A549 (cell line): ENCODE measurements around the gene NEDD4L. TPM values are rescaled to one million over a fixed set of nuclear protein-coding genes. Genes with fewer than 3 reads are reported as not detected.

ENCODE experiments used
- ATAC-seq, 2 experiments: fragments of 200-7000 bp in 1 of 2; fragments of >200 bp in 1 of 2; cut with Nextera tagmentation in 1 of 2; cut with Tn5 transposase in 1 of 2; 3 replicates each; pipeline versions ENCODE4 v1.8.0 to v1.9.1; 2018 to 2020; ENCODE audit warnings: mild to moderate bottlenecking in 1 of 2, moderate library complexity in 1 of 2
- CTCF ChIA-PET: fragments of 300-600 bp; sonication (Branson Sonifier 250); formaldehyde crosslinking; extraction: SDS; loops from one replicate; lab custom pipeline; 2021; ENCODE audit warnings: antibody characterized with exemption, inconsistent platforms; lab: Yijun Ruan, JAX
- POLR2A ChIA-PET: fragments of 350-600 bp; formaldehyde crosslinking; extraction: SDS; loops from one replicate; lab custom pipeline; 2021; ENCODE audit warnings: antibody characterized with exemption, inconsistent platforms; lab: Yijun Ruan, JAX
- DNase-seq, 2 experiments: peaks; one replicate each; pipeline versions ENCODE4 v3.0.0 to v3.0.0-alpha.2; 2011 to 2016; ENCODE audit warnings: low read depth in 1 of 2, low spot score in 1 of 2
- FAIRE-seq: peaks from 2 replicates; lab custom pipeline; 2011; peaks lifted over from hg19 to GRCh38; lab: Jason Lieb, UNC
- H3K27ac ChIP-seq, 2 experiments: fragments of >200 bp; sonication (Bioruptor Twin); formaldehyde crosslinking; 3 replicates each; pipeline ENCODE4 v1.5.1; 2016 to 2017
- H3K4me1 ChIP-seq: fragments of >200 bp; sonication (Bioruptor Twin); formaldehyde crosslinking; 3 replicates; pipeline ENCODE4 v1.6.1; 2016
- H3K4me2 ChIP-seq: fragments of >200 bp; sonication (Bioruptor Twin); formaldehyde crosslinking; 3 replicates; pipeline ENCODE4 v1.6.1; 2016
- H3K4me3 ChIP-seq: fragments of >200 bp; sonication (Bioruptor Twin); formaldehyde crosslinking; 3 replicates; pipeline ENCODE4 v1.5.1; 2016
- H3K9me3 ChIP-seq: fragments of >200 bp; sonication (Bioruptor Twin); formaldehyde crosslinking; 3 replicates; pipeline ENCODE4 v1.6.1; 2016
- CEBPB ChIP-seq, 2 experiments: fragments of >200 bp in 1 of 2; sonication (Bioruptor Twin) in 1 of 2; formaldehyde crosslinking in 1 of 2; IDR thresholded peaks; 2 replicates each; pipeline ENCODE4 v1.6.1; 2012 to 2016
- CHD4 ChIP-seq: fragments of 200-600 bp; sonication (generic); IDR thresholded peaks from 2 replicates; pipeline ENCODE4 v1.6.1; 2016; ENCODE audit warnings: antibody characterized with exemption, mild to moderate bottlenecking, borderline replicate concordance
- EP300 ChIP-seq, 2 experiments: fragments of >200 bp; sonication (Bioruptor Twin); formaldehyde crosslinking; IDR thresholded peaks; 2 replicates in 1 of 2; 3 replicates in 1 of 2; pipeline ENCODE4 v1.6.1; 2016 to 2017
- ESRRA ChIP-seq: fragments of 150-350 bp; IDR thresholded peaks from 2 replicates; pipeline ENCODE4 v1.6.1; 2014; ENCODE audit warnings: mild to moderate bottlenecking, low read length, borderline replicate concordance
- FOSL2 ChIP-seq, 2 experiments: fragments of 450-650 bp in 1 of 2; fragments of >200 bp in 1 of 2; sonication (Bioruptor Twin) in 1 of 2; formaldehyde crosslinking; IDR thresholded peaks; 2 replicates each; pipeline versions ENCODE4 v1.5.0 to v1.6.1; 2016 to 2020; ENCODE audit warnings: mild to moderate bottlenecking in 1 of 2, moderate library complexity in 1 of 2
- HOXB5 ChIP-seq: fragments of 250-450 bp; sonication (Bioruptor Pico); IDR thresholded peaks from 2 replicates; pipeline ENCODE4 v1.5.0; 2020; ENCODE audit warnings: mild to moderate bottlenecking, moderate library complexity
- JUN ChIP-seq, 2 experiments: fragments of >200 bp; sonication (Bioruptor Twin); formaldehyde crosslinking; IDR thresholded peaks; 2 replicates in 1 of 2; 3 replicates in 1 of 2; pipeline ENCODE4 v1.6.1; 2016 to 2017
- JUNB ChIP-seq: fragments of >200 bp; sonication (Bioruptor Twin); formaldehyde crosslinking; IDR thresholded peaks from 2 replicates; pipeline ENCODE4 v1.6.1; 2016
- PHF8 ChIP-seq: fragments of 200-600 bp; sonication (generic); IDR thresholded peaks from 2 replicates; pipeline ENCODE4 v1.6.1; 2016; ENCODE audit warnings: low read depth, mild to moderate bottlenecking, antibody characterized with exemption, moderate library complexity, borderline replicate concordance
- RARB ChIP-seq: fragments of 250-450 bp; sonication (Bioruptor Pico); IDR thresholded peaks from 2 replicates; pipeline ENCODE4 v1.8.0; 2021; ENCODE audit warnings: mild to moderate bottlenecking, moderate library complexity
- RCOR1 ChIP-seq: fragments of 150-350 bp; IDR thresholded peaks from 2 replicates; pipeline ENCODE4 v1.6.1; 2014; ENCODE audit warnings: antibody characterized with exemption, low read length, low read depth
- RFX5 ChIP-seq: fragments of 450-650 bp; IDR thresholded peaks from 2 replicates; pipeline ENCODE4 v1.7.1; 2014; ENCODE audit warnings: antibody characterized with exemption, mild to moderate bottlenecking, moderate library complexity
- RNF2 ChIP-seq: fragments of 200-600 bp; sonication (generic); IDR thresholded peaks from 2 replicates; pipeline ENCODE4 v1.6.1; 2016; ENCODE audit warnings: low read depth, mild to moderate bottlenecking, antibody characterized with exemption, moderate library complexity, borderline replicate concordance
- WGBS: methylation state at CpG from one replicate; pipeline ENCODE4 v1.1.6; 2017; ENCODE audit errors: missing lambda C conversion rate; 5-methylcytosine and 5-hydroxymethylcytosine counted together
- polyA plus RNA-seq, 4 experiments: library from polyadenylated mRNA; depleted of rRNA in 3 of 4; stranded (reverse); fragments of >200 nt; fragmentation: RNase III in 1 of 4; extraction: RNeasy Plus Mini Kit Qiagen cat#74134 plus additional on column Dnase treatment in 1 of 4; gene quantifications; 2 replicates in 3 of 4; 3 replicates in 1 of 4; pipeline ENCODE4 v1.2.3, GENCODE V29; 2011 to 2017
- TF ChIP-seq, protein P1 (sequence below): fragments of >200 bp; sonication (Bioruptor Twin); formaldehyde crosslinking; IDR thresholded peaks from 2 replicates; pipeline ENCODE4 v1.6.1; 2016
- TF ChIP-seq, protein P2 (sequence below): fragments of >200 bp; sonication (Bioruptor Twin); formaldehyde crosslinking; IDR thresholded peaks from 3 replicates; pipeline ENCODE4 v1.6.1; 2016
- TF ChIP-seq, protein P3 (sequence below): fragments of 450-650 bp; IDR thresholded peaks from 2 replicates; pipeline ENCODE4 v1.6.1; 2014; ENCODE audit warnings: antibody characterized with exemption
- TF ChIP-seq, protein P4 (sequence below): fragments of 250-450 bp; sonication (Bioruptor Pico); IDR thresholded peaks from 2 replicates; pipeline ENCODE4 v1.5.0; 2021; ENCODE audit warnings: mild to moderate bottlenecking, moderate library complexity, borderline replicate concordance
- TF ChIP-seq, protein P5 (sequence below): fragments of 250-450 bp; sonication (Bioruptor Pico); IDR thresholded peaks from 2 replicates; pipeline ENCODE4 v1.5.0; 2020; ENCODE audit warnings: low read depth, mild to moderate bottlenecking, moderate library complexity

NEDD4L gene
- polyA plus RNA-seq, 2 of the 4 experiments (the other 2 are of a cell fraction) = 18.0 to 36.5 TPM

DNA sequence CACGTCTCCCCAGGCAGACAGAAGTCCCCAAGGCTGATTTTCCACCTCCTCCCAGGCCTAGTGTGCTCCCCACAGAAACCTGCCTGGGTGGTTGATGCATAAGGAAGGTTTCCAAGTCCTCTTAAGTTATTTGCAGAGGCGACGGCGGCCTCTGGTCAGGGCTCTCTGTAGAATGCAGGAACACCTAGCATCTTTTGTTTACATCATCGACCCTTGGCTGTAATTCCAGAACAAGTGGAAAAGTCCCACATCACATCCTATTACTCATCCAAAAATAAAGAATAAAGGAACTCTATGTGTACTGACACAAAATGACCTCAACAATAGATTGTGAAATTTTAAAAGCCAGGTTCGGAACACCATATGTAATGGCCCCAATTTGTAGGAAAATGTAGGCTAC lies 373.7 kb downstream of the NEDD4L start:
- ATAC-seq = peak; percentile 72 to 75
- Histone ChIP-seq H3K4me3 (no peak overlapping the region), H3K9me3 (no peaks in the 10 kb centered on the region), H3K4me1 (peaks cover 44% of the 10 kb centered on the region), H3K27ac (peak overlapping the region; percentile 91 to 97), H3K4me2 (peak overlapping the region; percentile 80)
- TF ChIP-seq, protein P1, sequence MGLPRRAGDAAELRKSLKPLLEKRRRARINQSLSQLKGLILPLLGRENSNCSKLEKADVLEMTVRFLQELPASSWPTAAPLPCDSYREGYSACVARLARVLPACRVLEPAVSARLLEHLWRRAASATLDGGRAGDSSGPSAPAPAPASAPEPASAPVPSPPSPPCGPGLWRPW = no peak; the same call in 1 of the 2 replicates
- TF ChIP-seq PHF8 (no peak), JUNB (peak; percentile 54; the same call in 1 of the 2 replicates), CEBPB (IDR thresholded peaks at IDR 0.05) (peak; percentile 68 to 71; a peak in 3 of 4 replicates), EP300 (IDR thresholded peaks at IDR 0.05) (peak; percentile 49 to 52; a peak in 2 of 5 replicates), JUN (IDR thresholded peaks at IDR 0.05) (peak in 1 of 2 experiments; percentile 53; a peak in 1 of 5 replicates), FOSL2 (IDR thresholded peaks at IDR 0.05) (peak; percentile 50), FOSL2 (CRISPR knock-in tag; IDR thresholded peaks at IDR 0.05) (peak; percentile 46)
- TF ChIP-seq, protein P2, sequence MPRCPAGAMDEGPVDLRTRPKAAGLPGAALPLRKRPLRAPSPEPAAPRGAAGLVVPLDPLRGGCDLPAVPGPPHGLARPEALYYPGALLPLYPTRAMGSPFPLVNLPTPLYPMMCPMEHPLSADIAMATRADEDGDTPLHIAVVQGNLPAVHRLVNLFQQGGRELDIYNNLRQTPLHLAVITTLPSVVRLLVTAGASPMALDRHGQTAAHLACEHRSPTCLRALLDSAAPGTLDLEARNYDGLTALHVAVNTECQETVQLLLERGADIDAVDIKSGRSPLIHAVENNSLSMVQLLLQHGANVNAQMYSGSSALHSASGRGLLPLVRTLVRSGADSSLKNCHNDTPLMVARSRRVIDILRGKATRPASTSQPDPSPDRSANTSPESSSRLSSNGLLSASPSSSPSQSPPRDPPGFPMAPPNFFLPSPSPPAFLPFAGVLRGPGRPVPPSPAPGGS = no peak
- TF ChIP-seq, protein P3, sequence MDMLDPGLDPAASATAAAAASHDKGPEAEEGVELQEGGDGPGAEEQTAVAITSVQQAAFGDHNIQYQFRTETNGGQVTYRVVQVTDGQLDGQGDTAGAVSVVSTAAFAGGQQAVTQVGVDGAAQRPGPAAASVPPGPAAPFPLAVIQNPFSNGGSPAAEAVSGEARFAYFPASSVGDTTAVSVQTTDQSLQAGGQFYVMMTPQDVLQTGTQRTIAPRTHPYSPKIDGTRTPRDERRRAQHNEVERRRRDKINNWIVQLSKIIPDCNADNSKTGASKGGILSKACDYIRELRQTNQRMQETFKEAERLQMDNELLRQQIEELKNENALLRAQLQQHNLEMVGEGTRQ = no peak
- POLR2A ChIA-PET = no interaction called here
- peak; percentile 21 to 72 for DNase-seq
- WGBS = 7% methylated on average over 4 of the region's 6 CpGs
- CTCF ChIA-PET = no interaction called here
- FAIRE-seq = no peak

DNA sequence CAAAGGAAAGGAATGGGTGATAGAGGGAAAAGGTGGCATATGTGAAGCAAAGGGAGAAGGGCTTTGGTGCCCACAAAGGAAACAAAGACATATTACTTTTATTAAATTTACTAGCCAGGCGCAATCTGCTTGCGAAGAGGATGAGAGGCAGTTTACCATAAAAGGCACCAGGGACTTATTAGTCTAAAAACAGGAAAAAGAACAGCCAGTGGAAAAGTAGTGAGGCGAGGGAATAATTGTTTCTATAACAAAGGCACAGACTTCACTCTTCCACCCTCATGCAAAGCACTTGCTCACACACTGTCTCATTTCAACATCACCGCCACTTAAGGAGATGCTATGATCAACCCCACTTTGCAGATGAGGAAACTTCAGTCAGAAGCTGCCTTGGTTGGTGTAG lies 374.3 kb downstream of the NEDD4L start:
- ATAC-seq (no peak), DNase-seq (no peak), FAIRE-seq (no peak)
- CTCF ChIA-PET = interaction anchor here (0.6 kb wide), 1 partner anchor 653 kb away, joined by 3 read pairs; no protein-coding TSS in a partner anchor
- Histone ChIP-seq H3K9me3 (no peaks in the 10 kb centered on the region), H3K4me1 (peaks cover 39% of the 10 kb centered on the region), H3K4me2 (peak overlapping the region; percentile 80), H3K4me3 (no peak overlapping the region)
- POLR2A ChIA-PET = no interaction called here
- WGBS = 98% methylated on average over 4 of the region's 4 CpGs
- TF ChIP-seq HOXB5 = no peak
- TF ChIP-seq RFX5 = no peak
- TF ChIP-seq RARB (CRISPR knock-in tag) = no peak
- TF ChIP-seq, all 56 proteins: peak for 0
- H3K27ac ChIP-seq = peak overlapping the region; percentile 91 to 97

DNA sequence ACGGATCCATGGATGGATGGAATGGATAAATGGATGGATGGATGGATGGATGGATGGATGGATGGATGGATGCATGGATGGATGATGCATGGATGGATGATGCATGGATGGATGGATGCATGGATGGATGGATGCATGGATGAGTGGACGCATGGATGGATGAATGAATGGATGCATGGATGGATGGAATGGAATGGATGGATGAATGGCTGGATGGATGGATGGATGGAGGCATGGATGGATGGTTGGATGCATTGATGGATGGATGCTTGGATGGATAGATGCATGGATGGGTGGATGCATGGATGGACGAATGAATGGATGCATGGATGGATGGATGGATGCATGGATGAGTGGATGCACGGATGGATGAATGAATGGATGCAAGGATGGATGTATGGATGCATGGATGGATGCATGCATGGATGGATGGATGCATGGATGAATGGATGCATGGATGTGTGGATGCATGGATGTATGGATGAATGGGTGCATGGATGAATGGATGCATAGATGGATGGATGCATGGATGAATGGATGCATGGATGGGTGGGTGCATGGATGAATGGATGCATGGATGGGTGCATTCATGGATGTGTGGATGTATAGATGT lies 375.7 kb downstream of the NEDD4L start:
- Histone ChIP-seq H3K4me1 (peaks cover 35% of the 10 kb centered on the region), H3K4me3 (no peak overlapping the region), H3K4me2 (no peak overlapping the region), H3K27ac (no peak overlapping the region), H3K9me3 (no peaks in the 10 kb centered on the region)
- ChIA-PET CTCF (no interaction called here), POLR2A (no interaction called here)
- WGBS = 54% methylated on average over 4 of the region's 4 CpGs
- ATAC-seq = no peak
- FAIRE-seq = no peak
- DNase-seq = no peak
- TF ChIP-seq RARB (CRISPR knock-in tag) = no peak
- TF ChIP-seq RNF2 = no peak
- no peak for TF ChIP-seq CHD4
- TF ChIP-seq, protein P4, sequence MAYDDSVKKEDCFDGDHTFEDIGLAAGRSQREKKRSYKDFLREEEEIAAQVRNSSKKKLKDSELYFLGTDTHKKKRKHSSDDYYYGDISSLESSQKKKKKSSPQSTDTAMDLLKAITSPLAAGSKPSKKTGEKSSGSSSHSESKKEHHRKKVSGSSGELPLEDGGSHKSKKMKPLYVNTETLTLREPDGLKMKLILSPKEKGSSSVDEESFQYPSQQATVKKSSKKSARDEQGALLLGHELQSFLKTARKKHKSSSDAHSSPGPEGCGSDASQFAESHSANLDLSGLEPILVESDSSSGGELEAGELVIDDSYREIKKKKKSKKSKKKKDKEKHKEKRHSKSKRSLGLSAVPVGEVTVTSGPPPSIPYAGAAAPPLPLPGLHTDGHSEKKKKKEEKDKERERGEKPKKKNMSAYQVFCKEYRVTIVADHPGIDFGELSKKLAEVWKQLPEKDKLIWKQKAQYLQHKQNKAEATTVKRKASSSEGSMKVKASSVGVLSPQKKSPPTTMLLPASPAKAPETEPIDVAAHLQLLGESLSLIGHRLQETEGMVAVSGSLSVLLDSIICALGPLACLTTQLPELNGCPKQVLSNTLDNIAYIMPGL = no peak
- TF ChIP-seq, protein P5, sequence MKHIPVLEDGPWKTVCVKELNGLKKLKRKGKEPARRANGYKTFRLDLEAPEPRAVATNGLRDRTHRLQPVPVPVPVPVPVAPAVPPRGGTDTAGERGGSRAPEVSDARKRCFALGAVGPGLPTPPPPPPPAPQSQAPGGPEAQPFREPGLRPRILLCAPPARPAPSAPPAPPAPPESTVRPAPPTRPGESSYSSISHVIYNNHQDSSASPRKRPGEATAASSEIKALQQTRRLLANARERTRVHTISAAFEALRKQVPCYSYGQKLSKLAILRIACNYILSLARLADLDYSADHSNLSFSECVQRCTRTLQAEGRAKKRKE (CRISPR knock-in tag) = no peak
- TF ChIP-seq ESRRA = no peak
- TF ChIP-seq RCOR1 = no peak
